Right lobe of liver (tissue), 6 donors: ENCODE data around the gene FTO. TPM values are rescaled to one million over a fixed set of nuclear protein-coding genes. Genes with fewer than 3 reads are reported as not detected.

Source experiments
- ATAC-seq, 4 donors: fragments of 200-7000 bp; cut with Tn5 transposase; one replicate each; pipeline ENCODE4 v1.9.1; 2020; ENCODE audit warnings: mild to moderate bottlenecking in 4 of 4, moderate library complexity in 4 of 4
- DNase-seq, 3 donors: peaks; one replicate each; pipeline ENCODE4 v3.0.0-alpha.2; 2020
- H3K27ac ChIP-seq, 3 donors: fragments of 200-600 bp; one replicate each; pipeline ENCODE4 v1.8.0; 2022
- H3K27me3 ChIP-seq, 2 donors: fragments of 200-600 bp; one replicate each; pipeline ENCODE4 v1.8.0; 2022
- H3K36me3 ChIP-seq, 4 donors: fragments of 200-600 bp; sonication (generic) in 1 of 4; one replicate each; pipeline versions ENCODE4 v1.5.1 to v1.8.0; 2017 to 2022; ENCODE audit warnings: control low read depth in 1 of 4
- H3K4me1 ChIP-seq, 4 donors: fragments of 200-600 bp; sonication (generic) in 1 of 4; one replicate each; pipeline versions ENCODE4 v1.5.1 to v1.8.0; 2017 to 2022; ENCODE audit warnings: control low read depth in 1 of 4
- H3K4me3 ChIP-seq, 3 donors: fragments of 200-600 bp; one replicate each; pipeline ENCODE4 v1.8.0; 2022
- H3K9me3 ChIP-seq, 4 donors: fragments of 200-600 bp; sonication (generic) in 1 of 4; one replicate each; pipeline versions ENCODE4 v1.5.1 to v1.8.0; 2017 to 2022; ENCODE audit warnings: control low read depth in 1 of 4
- POLR2A ChIP-seq: fragments of 450-650 bp; IDR thresholded peaks from one replicate; pipeline ENCODE4 v1.6.1; 2017; ENCODE audit warnings: antibody characterized with exemption, mild to moderate bottlenecking
- WGBS: methylation state at CpG from one replicate; pipeline ENCODE4 v1.1.6; 2018; ENCODE audit warnings: low coverage, low lambda C conversion rate; ENCODE audit not compliant: insufficient coverage; ENCODE audit errors: missing lambda C conversion rate; 5-methylcytosine and 5-hydroxymethylcytosine counted together
- intact Hi-C, 2 donors: fragments of 100-400 bp; cut with DNase I; formaldehyde crosslinking; loops; one replicate each; pipeline versions ENCODE4 v1.11.2 to v1.14.1; 2022
- total RNA-seq, 6 experiments: library from RNA; depleted of rRNA in 2 of 6; stranded (reverse); fragments of >200 nt in 2 of 6; fragmentation: NEBNext Ultra II Directional in 3 of 6; extraction: Animal tissue kit (Norgen Biotek cat#: 25700) in 3 of 6; gene quantifications; one replicate each; pipeline versions ENCODE4 v1.1.0 to v1.2.4, GENCODE V29; 2016 to 2023
- TF ChIP-seq, protein P1 (sequence below), 4 donors: fragments of 200-600 bp in 3 of 4; fragments of 450-650 bp in 1 of 4; IDR thresholded peaks; one replicate each; pipeline versions ENCODE4 v1.5.1 to v1.8.0; 2016 to 2022; ENCODE audit warnings: antibody characterized with exemption in 4 of 4, mild to moderate bottlenecking in 2 of 4
- donor health status: DM: no; HTN: yes; CAD: no.
- donor health status: DM: no; HTN: no; CAD: no.
- donor health status: DM: no; HTN: no; CAD: no.
- donor health status: DM: no; HTN: yes; CAD: no.
- donor health status: DM: no; HTN: yes; CAD: no.

Gene FTO
- total RNA-seq, 6 experiments from 2014 or later = 28.9 to 51.6 (median 33.6) TPM

DNA sequence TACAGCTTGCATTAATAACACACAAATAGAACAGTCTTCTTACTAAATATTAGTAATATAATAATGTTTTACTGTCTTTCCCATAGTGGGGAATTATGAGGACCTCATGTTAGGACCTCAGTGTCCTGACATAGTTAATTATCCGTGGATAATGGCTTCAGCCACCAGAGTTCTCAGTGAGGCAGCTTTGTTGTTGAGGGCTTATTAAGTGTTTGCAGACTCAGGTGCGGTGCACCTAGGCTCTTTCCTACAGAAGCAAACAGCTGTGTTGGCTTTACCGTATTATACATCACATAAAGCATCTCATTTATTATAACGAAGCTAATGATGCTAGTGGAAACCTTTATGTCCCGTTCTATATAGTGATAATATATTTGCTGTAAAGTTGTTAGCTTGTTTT, 246.7 kb downstream of the FTO start:
- ATAC-seq = no peak
- intact Hi-C loops = no loop called here
- Histone ChIP-seq H3K4me3 (no peak overlapping the region), H3K27ac (no peak overlapping the region), H3K4me1 (peaks cover 0 to 26% (median 2%) of the 10 kb centered on the region in 4 donors), H3K36me3 (no peaks in the 10 kb centered on the region), H3K9me3 (no peaks in the 10 kb centered on the region), H3K27me3 (no peaks in the 10 kb centered on the region)
- DNase-seq = no peak
- TF ChIP-seq, protein P1, sequence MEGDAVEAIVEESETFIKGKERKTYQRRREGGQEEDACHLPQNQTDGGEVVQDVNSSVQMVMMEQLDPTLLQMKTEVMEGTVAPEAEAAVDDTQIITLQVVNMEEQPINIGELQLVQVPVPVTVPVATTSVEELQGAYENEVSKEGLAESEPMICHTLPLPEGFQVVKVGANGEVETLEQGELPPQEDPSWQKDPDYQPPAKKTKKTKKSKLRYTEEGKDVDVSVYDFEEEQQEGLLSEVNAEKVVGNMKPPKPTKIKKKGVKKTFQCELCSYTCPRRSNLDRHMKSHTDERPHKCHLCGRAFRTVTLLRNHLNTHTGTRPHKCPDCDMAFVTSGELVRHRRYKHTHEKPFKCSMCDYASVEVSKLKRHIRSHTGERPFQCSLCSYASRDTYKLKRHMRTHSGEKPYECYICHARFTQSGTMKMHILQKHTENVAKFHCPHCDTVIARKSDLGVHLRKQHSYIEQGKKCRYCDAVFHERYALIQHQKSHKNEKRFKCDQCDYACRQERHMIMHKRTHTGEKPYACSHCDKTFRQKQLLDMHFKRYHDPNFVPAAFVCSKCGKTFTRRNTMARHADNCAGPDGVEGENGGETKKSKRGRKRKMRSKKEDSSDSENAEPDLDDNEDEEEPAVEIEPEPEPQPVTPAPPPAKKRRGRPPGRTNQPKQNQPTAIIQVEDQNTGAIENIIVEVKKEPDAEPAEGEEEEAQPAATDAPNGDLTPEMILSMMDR (IDR thresholded peaks at IDR 0.05) = no peak
- TF ChIP-seq POLR2A = no peak
- WGBS = 96% methylated on average over 5 of the region's 5 CpGs

DNA sequence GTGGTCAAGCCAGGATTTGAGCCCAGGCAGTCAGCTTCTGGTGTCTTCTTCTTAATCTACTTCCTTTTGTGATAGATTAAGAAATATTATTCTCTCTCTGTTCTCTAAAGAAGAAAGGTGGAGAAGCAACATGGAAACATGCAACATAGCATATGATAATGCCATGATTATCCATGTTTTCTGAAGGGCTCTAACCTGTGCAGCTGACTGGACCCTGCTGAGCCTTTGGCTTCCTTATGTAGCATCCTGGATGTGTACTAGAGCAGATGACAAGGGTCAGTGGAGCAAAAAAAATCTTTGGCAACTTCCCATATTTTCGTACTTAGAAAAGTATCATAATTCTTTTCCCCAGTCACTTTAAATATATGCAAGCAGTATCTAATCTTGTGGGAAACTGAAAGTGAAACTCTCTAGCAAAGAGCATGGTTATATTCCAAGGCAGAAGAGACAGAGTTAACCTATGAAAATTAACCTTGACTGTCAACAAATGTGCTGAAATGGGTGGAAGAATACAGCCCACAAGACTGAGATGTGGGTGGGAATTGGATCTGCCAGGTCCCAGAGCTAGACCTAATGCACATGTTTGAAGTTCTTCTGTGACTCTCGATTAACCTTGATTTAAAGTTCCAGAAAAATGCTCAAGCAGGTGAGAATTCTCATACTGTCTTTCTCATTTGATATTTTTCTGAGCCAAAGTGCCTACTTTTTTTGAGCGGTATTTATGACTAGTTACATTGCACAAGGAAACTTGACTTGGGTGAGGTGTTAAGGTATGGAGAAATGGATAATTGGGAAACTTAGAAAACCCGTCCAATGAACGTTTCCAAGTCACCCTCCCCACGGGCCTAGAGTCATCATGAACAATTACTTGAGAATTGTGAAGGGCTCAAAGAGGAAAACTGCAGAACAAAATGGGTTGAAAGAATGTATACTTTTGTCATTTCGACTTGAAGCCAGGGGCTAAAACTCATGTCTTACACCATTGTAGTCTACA, 248.6 kb downstream of the FTO start:
- ATAC-seq = peak; percentile 75 to 86 (median 80)
- Histone ChIP-seq H3K4me3 (no peak overlapping the region), H3K4me1 (peaks cover 0 to 26% (median 2%) of the 10 kb centered on the region in 4 donors), H3K9me3 (no peaks in the 10 kb centered on the region), H3K36me3 (no peaks in the 10 kb centered on the region), H3K27ac (peak overlapping the region in 1 of 3 donors; percentile 59), H3K27me3 (no peaks in the 10 kb centered on the region)
- WGBS = 60% methylated on average over 7 of the region's 7 CpGs
- no peak for TF ChIP-seq POLR2A
- TF ChIP-seq, protein P1 (IDR thresholded peaks at IDR 0.05) = no peak
- intact Hi-C loops = no loop called here
- no peak for DNase-seq

DNA sequence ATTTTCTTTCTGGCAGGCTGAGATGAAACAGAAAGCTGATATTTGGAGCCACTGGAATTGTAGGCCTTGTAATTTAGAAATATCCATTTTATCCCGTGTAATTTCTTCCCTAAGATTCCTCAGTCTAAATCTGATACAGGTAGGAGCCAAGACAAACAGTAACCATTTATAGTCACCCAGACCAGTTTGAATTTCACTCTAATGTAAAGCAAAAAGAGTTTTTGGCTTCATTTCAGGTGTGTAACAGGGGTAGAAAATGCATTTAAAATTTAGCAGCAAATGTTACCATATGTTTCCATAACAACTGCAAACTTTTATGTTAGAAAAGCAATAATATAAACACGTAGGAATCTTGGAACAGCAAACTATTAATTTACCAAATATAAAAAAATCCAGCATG, 249.4 kb downstream of the FTO start:
- H3K4me1 ChIP-seq = peaks cover 0 to 26% (median 2%) of the 10 kb centered on the region in 4 donors
- H3K4me3 ChIP-seq = no peak overlapping the region
- TF ChIP-seq POLR2A = no peak
- TF ChIP-seq, protein P1 (IDR thresholded peaks at IDR 0.05) = no peak
- H3K36me3 ChIP-seq = no peaks in the 10 kb centered on the region
- WGBS = 72% methylated on average over 2 of the region's 2 CpGs
- ATAC-seq (no peak), DNase-seq (no peak)
- H3K27me3 ChIP-seq = no peaks in the 10 kb centered on the region
- no peaks in the 10 kb centered on the region for H3K9me3 ChIP-seq
- H3K27ac ChIP-seq = no peak overlapping the region
- intact Hi-C loops = no loop called here

DNA sequence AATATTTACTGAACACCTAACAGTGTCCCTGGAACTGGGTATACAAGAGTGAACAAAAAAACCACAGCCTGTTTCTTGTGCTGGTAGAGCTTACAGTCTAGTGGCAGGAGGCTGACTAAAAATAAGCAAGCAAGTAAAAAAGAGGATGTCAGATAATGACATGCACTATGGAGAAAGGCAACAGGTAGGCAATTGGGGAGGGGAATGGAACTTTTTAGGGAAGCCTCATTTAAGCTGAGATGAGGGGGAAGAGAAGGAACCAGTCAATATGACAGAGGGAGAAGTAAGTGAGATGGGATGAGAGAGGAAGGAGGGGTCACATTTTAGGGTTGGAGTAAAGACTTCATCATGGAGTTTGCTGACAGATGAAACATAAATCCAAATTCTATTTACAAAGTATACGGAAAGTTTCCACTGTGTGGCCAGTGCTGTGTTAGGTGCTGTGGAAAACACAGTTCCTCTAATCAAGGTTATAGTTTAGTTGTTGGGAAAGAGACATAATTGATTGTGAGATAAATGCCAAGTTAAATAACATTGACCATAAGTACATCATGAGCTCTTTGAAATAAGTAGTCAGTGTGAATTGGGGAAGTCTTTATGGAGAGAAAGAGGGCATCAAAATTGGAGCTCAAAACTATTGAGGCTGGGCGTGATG, 251.4 kb downstream of the FTO start:
- H3K4me3 ChIP-seq = no peak overlapping the region
- peak; percentile 49 to 76 (median 68) for ATAC-seq
- peaks cover 0 to 20% (median 2%) of the 10 kb centered on the region in 4 donors for H3K4me1 ChIP-seq
- no peaks in the 10 kb centered on the region for H3K9me3 ChIP-seq
- H3K27ac ChIP-seq = no peak overlapping the region
- H3K27me3 ChIP-seq = no peaks in the 10 kb centered on the region
- TF ChIP-seq, protein P1 (IDR thresholded peaks at IDR 0.05) = no peak
- TF ChIP-seq POLR2A = no peak
- DNase-seq = no peak
- 43% methylated on average over 2 of the region's 2 CpGs for WGBS
- H3K36me3 ChIP-seq = no peaks in the 10 kb centered on the region
- intact Hi-C loops = no loop called here
